CD4-positive, alpha-beta T cell treated with Interleukin-12 subunit alpha and Interleukin-12 subunit beta, for 1 hour (primary cell): ENCODE data around the gene TARS1.
A peak's percentile ranks its signal among the peaks of the same experiment; 100 is the strongest.

Experiments used
- DNase-seq: peaks from one replicate; pipeline ENCODE4 v3.0.0-alpha.2; 2020

The TARS1 gene

GRCh38 chr5:33441241-33442177 lies 744 bp downstream of the TARS1 start:
- DNase-seq, result peak; percentile 20

- DNase-seq, result no peak
Observed at GRCh38 chr5:33444542-33444941, 3.8 kb downstream of the TARS1 start.

- no peak for DNase-seq
Observed at GRCh38 chr5:33445798-33446197, 5.0 kb downstream of the TARS1 start.

GRCh38 chr5:33448118-33448517 lies 7.4 kb downstream of the TARS1 start:
- no peak for DNase-seq

GRCh38 chr5:33457126-33457525 lies 16.4 kb downstream of the TARS1 start:
- DNase-seq, result no peak

- no peak for DNase-seq
Observed at GRCh38 chr5:33457817-33458216, 17.1 kb downstream of the TARS1 start.

- no peak for DNase-seq
Observed at GRCh38 chr5:33460210-33460609, 19.4 kb downstream of the TARS1 start.

GRCh38 chr5:33462456-33462855 lies 21.7 kb downstream of the TARS1 start:
- DNase-seq, result no peak

GRCh38 chr5:33465120-33465519 lies 24.4 kb downstream of the TARS1 start:
- no peak for DNase-seq

GRCh38 chr5:33468775-33469435 lies 28.1 kb downstream of the TARS1 start:
- DNase-seq, result no peak

GRCh38 chr5:33470544-33470943 lies 29.8 kb downstream of the TARS1 start:
- no peak for DNase-seq

- DNase-seq, result no peak
Observed at GRCh38 chr5:33472805-33473409, 32.1 kb downstream of the TARS1 start.

GRCh38 chr5:33474004-33474403 lies 33.2 kb downstream of the TARS1 start:
- DNase-seq, result no peak

- DNase-seq, result no peak
Observed at GRCh38 chr5:33474931-33475499, 34.2 kb downstream of the TARS1 start.

- DNase-seq, result no peak
Observed at GRCh38 chr5:33475706-33476105, 34.9 kb downstream of the TARS1 start.

- no peak for DNase-seq
Observed at GRCh38 chr5:33476992-33477391, 36.2 kb downstream of the TARS1 start.

GRCh38 chr5:33477816-33478215 lies 37.1 kb downstream of the TARS1 start:
- DNase-seq, result no peak

- no peak for DNase-seq
Observed at GRCh38 chr5:33479311-33479710, 38.5 kb downstream of the TARS1 start.

- DNase-seq, result no peak
Observed at GRCh38 chr5:33480876-33481275, 40.1 kb downstream of the TARS1 start.

GRCh38 chr5:33482335-33482734 lies 41.6 kb downstream of the TARS1 start:
- no peak for DNase-seq

GRCh38 chr5:33487236-33487635 lies 46.5 kb downstream of the TARS1 start:
- no peak for DNase-seq

GRCh38 chr5:33488558-33489355 lies 48.0 kb downstream of the TARS1 start:
- no peak for DNase-seq
